Stimulated activated CD8-positive, alpha-beta memory T cell treated with anti-CD3 and anti-CD28 coated beads, Interleukin-7, amount 100 ng/mL, for 1 hour (primary cell): ENCODE results near the gene STAB1.

Experiments
- DNase-seq, 2 donors: peaks; one replicate each; pipeline ENCODE4 v3.0.0-alpha.2; 2020; ENCODE audit warnings: low read depth in 2 of 2

Gene STAB1

DNA sequence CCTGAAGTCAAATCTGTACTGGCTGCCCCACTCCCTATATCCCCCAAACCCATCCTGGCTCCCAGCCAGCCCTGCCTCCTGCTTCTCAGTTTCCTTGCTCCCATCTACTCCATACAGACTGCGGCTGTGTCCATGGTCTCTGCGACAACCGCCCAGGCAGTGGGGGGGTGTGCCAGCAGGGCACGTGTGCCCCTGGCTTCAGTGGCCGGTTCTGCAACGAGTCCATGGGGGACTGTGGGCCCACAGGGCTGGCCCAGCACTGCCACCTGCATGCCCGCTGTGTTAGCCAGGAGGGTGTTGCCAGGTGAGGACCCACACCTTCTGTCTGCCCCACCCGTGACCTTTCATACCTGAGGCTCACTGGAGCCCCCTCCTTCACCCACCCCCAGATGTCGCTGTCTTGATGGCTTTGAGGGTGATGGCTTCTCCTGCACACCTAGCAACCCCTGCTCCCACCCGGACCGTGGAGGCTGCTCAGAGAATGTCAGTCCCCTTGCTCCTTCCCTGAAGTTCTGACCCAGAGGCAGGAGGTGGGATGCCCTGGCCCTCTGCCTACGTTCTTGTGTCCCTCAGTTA is 14.7 kb downstream of the STAB1 start:
- no peak for DNase-seq

DNA sequence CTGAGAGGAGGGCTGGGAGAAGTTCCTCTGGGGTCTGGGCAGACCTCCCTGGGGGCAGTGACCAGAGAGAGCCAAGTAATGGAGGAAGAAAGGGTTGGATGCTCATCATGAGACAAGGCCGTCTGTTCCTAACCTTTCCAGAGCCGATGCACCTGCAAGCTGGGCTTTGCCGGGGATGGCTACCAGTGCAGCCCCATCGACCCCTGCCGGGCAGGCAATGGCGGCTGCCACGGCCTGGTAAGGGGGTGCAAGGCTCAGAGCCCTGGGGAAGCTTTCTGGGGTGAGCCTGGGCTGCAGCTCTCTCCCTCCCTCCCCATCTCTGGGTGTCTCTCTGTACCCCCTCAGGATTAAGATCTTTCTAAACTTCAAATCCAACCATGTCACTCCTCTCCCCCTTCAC is 16.4 kb downstream of the STAB1 start:
- DNase-seq, result no peak

DNA sequence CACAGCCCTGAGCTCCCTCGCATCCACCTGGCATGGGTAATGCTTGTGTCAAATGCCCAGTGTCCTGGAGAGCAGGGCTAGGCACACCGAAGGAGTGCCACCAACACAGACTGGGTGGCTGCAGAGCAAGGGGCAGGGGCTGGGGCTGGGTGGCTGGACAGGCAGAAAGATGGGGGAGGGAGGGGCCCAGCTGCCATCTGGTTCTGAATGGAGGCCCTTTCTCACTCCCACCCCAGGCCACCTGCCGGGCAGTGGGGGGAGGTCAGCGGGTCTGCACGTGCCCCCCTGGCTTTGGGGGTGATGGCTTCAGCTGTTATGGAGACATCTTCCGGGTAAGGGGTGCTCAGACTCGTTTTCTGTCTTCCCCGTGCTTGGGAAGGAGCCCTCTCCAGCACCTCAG is 17.0 kb downstream of the STAB1 start:
- no peak for DNase-seq

DNA sequence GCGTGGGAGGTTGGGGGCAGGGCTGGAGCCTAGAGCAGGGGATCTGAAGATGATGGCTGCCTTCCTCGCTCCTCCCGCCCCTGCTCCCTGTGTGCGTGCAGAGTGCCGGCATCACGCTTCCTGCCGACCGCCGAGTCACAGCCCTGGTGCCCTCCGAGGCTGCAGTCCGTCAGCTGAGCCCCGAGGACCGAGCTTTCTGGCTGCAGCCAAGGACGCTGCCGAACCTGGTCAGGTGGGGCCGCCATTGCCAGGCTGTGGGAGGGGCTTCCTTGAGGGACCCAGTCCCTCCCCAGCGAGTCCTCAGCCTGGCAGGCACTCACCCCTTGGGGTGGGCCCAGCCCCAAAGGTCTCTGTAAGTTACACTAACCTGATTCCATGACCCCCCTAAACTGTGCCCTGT is 17.6 kb downstream of the STAB1 start:
- DNase-seq, result no peak

DNA sequence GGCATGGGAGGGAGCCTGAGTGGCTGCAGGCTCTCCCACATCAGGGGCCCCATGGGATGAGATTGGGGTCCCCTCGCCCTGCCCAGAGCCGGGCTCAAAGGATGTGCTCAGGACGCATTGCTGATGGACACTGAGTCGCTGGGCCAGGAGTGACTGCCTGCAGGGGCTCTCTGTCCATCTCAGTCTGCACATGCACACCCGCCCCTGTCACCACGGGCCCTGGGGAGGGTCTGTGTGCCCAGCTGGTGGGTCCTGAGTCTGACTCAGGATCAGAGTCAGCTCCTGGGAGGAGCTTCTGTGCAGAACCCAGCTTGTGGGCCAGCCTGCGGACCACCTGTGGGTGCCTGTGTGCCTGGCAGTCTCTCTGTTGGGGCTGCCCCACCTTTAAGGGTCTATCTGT is 18.1 kb downstream of the STAB1 start:
- DNase-seq, result no peak

DNA sequence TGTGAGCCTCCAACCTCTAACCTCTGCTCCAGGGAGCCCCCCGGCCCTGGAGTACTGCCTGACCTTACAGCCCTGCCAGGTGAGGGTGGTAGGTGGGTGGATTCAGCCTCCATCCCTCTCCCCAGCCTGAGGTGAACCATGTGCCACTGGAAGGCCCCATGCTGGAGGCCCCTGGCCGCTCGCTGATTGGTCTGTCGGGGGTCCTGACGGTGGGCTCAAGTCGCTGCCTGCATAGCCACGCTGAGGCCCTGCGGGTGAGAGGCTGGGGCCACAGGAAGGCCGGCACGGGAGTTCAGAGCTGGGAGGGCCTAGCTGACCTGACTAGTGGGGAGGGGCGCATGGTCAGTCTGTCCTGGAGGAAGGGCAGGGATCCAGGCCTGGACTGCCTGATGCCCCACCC is 19.4 kb downstream of the STAB1 start:
- DNase-seq, result no peak

DNA sequence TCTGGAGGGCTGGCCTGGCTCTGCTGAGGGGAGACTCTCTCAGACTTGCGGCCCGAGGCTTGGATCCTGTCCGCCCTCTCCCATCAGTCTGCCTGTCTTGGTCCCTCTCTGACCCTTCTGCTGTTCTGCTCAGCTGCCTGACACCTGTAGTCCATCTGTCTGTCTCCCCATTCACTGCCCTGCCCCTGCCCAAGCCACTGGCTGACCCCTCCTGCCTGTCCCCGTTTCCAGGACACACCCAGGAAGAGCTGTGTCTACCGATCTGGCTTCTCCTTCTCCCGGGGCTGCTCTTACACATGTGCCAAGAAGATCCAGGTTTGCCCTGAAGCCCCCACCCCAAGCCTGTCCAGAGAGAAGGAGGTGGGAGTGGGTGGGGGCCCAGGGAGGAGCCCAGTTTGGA is 20.1 kb downstream of the STAB1 start:
- DNase-seq, result no peak

DNA sequence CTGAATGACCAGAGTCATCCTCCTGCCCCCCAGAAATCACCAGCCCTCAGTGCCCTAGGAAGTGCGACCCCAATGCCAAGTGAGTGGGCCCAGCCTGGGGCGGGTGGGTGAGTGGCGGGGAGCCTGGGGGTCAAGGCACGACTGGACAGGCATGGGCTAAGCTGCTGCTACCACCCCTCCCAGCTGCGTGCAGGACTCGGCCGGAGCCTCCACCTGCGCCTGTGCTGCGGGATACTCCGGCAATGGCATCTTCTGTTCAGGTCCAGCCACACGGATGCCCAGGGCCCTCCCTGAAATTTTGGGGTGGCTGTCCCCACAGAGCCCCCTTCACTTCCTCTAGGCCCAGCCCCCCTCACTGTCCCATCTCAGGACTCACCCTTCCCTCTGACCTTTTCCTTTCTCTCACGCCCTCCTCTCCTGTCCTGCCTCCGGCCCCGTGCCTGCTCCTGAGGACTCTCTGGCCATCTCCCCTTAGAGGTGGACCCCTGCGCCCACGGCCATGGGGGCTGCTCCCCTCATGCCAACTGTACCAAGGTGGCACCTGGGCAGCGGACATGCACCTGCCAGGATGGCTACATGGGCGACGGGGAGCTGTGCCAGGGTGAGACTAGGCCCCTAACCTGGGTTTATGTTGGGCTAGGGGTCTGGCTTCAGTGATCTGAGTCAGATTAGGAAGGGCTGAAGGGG is 21.5 kb downstream of the STAB1 start:
- no peak for DNase-seq

DNA sequence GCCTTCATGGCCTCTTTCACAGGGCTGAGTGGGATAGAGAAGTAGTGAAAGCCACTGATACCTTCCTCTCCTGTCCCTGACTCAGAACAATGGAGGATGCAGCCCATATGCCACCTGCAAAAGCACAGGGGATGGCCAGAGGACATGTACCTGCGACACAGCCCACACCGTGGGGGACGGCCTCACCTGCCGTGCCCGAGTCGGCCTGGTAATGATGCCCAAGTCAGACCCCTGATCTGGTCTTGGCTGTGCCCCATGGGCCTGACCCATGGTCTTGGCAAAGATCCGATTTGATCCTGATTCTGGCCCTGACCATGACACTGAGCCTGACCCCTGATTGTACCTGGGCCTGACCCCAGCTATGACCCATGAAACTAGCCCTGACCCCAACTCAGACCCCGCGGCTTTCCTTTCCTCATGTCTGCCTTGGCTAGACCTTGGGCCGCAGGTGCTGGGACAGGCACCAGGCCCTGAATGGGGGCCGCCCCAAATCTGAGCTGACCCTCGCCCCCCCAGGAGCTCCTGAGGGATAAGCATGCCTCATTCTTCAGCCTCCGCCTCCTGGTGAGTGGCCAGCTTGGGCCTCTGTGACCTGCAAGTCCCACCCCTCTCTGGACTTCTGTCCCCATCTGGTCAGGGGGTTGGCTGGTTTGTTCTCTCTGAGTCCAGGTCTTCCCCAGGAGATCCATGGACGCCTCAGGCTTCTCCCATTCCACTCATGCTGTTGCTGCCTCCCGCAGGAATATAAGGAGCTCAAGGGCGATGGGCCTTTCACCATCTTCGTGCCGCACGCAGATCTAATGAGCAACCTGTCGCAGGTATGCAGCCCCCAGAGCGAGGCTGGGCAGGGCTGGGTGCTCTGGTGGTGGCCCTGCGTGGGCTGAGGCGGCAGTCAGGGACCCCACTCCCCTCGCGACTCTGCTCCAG is 22.9 kb downstream of the STAB1 start:
- DNase-seq, result no peak

DNA sequence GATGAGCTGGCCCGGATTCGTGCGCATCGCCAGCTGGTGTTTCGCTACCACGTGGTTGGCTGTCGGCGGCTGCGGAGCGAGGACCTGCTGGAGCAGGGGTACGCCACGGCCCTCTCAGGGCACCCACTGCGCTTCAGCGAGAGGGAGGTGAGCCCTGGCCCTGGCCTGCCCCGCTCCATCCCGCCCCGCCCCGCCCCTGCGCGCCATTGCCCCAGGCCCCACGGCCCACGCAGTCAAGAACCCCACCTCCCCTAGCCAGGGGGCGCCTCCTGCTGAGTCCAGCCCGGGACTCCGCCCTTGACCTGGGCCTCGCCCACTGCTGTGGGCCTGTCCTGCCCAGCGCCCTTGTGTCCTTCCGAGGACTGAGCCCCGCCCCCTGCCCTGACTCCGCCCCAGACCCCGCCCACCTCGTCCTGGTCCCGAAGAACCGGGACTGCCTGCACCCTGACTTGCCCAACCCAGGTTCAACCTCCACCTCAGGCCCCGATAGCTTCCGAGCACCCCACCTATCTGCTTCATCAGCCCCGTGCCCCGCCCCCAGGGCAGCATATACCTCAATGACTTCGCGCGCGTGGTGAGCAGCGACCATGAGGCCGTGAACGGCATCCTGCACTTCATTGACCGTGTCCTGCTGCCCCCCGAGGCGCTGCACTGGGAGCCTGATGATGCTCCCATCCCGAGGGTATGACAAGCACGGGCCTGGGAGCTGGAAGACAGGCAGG is 23.7 kb downstream of the STAB1 start:
- no peak for DNase-seq

DNA sequence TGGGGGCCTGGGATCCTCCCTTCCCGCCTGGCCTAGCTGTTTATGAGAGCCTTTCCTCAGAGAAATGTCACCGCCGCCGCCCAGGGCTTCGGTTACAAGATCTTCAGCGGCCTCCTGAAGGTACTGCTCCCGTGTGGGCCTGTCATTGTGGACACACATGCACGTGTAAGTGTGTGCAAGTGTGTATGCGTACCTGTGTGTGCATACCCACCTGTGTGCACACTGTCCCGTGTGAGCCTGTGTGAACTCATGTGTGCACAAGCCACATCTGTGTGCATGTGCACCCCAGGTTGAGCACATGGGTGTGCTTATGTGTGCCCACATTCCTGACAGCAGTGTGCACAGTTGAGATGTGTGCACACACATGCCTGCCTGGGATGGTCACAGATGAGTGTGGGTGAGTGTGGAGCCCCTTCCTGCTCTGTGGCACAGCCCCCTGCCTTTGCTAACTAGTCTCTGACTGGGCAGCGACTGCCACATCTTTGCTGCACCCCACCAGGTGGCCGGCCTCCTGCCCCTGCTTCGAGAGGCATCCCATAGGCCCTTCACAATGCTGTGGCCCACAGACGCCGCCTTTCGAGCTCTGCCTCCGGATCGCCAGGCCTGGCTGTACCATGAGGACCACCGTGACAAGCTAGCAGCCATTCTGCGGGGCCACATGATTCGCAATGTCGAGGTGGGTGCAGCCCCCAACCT is 24.5 kb downstream of the STAB1 start:
- no peak for DNase-seq

DNA sequence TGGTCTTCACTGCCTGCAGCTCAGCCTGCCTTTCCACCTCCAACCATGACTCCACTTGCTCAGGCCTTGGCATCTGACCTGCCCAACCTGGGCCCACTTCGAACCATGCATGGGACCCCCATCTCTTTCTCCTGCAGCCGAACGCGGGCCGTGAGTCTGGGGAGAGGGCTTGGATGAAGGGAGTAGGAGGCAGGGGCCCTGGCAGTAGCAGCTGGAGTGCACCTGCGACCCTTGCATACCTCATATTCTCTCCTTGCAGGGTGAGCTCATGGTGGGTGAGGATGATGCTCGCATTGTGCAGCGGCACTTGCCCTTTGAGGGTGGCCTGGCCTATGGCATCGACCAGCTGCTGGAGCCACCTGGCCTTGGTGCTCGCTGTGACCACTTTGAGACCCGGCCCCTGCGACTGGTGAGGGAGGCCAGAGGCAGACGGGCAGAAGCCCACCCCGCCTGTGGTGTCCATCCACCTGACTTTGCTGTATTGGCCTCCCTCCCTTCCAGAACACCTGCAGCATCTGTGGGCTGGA is 25.1 kb downstream of the STAB1 start:
- no peak for DNase-seq

DNA sequence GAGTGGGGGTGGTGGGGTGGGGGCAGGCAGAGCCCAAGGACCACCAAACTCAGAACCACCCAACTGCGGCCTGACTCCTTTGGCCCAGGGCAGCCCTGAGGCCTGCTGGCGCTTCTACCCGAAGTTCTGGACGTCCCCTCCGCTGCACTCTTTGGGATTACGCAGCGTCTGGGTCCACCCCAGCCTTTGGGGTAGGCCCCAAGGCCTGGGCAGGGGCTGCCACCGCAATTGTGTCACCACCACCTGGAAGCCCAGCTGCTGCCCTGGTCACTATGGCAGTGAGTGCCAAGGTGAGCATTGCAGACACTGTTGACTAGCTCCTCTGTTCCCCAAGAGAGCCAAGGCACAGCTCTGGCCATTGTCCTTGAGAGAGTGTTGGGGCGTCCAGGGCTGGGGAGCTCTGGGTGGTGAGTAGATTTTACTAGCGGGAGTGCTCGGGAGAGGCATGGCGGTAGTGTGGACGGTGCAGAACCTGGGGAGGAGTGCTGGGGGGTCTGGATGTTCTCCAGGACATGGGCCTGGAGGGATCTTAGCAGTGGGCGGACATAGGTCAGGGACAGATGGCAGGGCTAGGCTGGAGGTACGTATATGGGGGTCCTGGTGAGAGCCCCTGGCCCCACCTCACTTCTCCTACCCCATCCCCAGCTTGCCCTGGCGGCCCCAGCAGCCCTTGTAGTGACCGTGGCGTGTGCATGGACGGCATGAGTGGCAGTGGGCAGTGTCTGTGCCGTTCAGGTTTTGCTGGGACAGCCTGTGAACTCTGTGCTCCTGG is 25.8 kb downstream of the STAB1 start:
- DNase-seq, result no peak

DNA sequence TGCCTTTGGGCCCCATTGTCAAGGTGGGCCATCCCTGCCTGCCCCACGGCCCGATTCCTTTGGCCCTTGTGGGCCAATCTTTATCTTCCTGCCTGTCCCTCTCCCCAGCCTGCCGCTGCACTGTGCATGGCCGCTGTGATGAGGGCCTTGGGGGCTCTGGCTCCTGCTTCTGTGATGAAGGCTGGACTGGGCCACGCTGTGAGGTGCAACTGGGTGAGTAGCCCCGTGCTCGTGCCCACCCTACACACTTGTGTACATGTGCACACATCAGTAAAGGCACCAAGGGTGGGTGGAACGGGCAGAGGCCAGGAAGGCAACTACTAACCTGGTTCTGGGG is 26.3 kb downstream of the STAB1 start:
- no peak for DNase-seq

DNA sequence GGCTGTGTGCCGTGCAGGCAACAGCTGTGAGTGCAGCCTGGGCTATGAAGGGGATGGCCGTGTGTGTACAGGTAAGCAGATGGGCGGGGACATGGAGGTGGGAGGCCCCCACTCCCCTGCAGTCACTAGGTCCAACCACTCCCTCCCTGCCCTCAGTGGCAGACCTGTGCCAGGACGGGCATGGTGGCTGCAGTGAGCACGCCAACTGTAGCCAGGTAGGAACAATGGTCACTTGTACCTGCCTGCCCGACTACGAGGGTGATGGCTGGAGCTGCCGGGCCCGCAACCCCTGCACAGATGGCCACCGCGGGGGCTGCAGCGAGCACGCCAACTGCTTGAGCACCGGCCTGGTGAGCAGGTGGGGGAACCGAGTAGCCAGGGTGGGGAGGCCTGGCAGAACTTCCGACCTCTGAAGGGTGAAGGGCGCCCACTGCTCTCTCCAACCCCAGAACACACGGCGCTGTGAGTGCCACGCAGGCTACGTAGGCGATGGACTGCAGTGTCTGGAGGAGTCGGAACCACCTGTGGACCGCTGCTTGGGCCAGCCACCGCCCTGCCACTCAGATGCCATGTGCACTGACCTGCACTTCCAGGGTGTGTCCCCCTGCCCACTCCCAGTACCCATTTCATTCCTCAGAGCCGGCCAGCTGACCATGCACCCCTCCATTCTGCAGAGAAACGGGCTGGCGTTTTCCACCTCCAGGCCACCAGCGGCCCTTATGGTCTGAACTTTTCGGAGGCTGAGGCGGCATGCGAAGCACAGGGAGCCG is 26.9 kb downstream of the STAB1 start:
- DNase-seq, result no peak

DNA sequence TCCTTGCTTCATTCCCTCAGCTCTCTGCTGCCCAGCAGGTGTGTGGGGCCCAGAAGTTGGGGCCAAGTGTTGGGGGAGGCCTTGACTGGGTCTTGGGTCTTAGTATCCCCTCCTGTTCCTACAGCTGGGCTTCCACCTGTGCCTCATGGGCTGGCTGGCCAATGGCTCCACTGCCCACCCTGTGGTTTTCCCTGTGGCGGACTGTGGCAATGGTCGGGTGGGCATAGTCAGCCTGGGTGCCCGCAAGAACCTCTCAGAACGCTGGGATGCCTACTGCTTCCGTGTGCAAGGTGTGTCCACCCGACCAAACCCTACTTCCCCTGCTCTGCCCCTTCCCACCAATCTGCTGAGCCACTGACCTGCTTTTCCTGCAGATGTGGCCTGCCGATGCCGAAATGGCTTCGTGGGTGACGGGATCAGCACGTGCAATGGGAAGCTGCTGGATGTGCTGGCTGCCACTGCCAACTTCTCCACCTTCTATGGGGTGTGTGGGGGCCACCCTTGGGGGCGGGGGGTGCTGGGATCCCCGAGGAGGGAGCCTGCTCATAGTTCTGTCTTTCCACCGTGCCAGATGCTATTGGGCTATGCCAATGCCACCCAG is 27.6 kb downstream of the STAB1 start:
- no peak for DNase-seq

DNA sequence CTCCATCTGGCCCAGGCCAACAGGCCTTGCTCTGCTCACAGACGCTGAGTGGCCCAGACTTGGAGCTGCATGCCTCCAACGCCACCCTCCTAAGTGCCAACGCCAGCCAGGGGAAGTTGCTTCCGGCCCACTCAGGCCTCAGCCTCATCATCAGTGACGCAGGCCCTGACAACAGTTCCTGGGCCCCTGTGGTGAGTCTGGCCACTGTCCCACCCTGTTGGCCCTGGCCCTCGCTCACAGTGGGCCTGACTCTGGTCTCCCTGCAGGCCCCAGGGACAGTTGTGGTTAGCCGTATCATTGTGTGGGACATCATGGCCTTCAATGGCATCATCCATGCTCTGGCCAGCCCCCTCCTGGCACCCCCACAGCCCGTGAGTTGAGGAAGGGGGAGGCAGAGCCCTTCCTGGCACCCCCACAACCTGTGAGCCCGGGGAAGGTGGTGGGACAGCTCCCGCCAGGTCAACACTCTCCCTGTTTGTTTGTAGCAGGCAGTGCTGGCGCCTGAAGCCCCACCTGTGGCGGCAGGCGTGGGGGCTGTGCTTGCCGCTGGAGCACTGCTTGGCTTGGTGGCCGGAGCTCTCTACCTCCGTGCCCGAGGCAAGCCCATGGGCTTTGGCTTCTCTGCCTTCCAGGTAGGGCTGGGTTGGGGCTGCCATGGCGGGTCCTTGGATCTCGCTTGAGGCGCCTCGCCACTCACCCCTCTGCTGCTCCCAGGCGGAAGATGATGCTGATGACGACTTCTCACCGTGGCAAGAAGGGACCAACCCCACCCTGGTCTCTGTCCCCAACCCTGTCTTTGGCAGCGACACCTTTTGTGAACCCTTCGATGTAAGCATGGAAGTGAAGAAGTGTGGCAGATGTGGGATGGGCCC is 28.5 kb downstream of the STAB1 start:
- DNase-seq, result no peak

DNA sequence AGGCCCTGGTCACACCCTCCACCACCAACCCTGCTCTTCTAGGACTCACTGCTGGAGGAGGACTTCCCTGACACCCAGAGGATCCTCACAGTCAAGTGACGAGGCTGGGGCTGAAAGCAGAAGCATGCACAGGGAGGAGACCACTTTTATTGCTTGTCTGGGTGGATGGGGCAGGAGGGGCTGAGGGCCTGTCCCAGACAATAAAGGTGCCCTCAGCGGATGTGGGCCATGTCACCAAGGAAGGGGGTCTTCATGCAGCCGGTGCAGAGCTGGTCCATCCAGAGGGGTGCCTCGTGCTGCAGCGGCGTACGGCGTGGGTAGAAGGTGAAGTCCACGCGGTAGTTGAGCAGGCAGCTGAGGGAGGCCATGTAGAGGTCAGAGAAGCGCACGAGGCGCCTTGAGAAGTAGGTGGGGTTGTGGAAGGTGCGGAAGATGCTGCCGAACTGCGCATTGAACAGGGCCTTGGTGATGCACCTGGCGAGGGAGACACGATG is 29.2 kb downstream of the STAB1 start:
- DNase-seq, result no peak
